Breast epithelium (tissue), 4 donors: ENCODE results near the gene AKT3. TPM values are rescaled to one million over a fixed set of nuclear protein-coding genes. Genes with fewer than 3 reads are reported as not detected.
A peak's percentile ranks its signal among the peaks of the same experiment; 100 is the strongest.

Experiments
- DNase-seq, 2 donors: peaks; one replicate each; pipeline ENCODE4 v3.0.0-alpha.2; 2019; ENCODE audit warnings: low spot score in 2 of 2
- H3K27ac ChIP-seq, 2 donors: fragments of 200-600 bp; sonication (generic) in 1 of 2; one replicate each; pipeline ENCODE4 v1.5.1; 2016 to 2019; ENCODE audit warnings: mild to moderate bottlenecking in 1 of 2
- H3K27me3 ChIP-seq, 2 donors: fragments of 200-600 bp; sonication (generic) in 1 of 2; one replicate each; pipeline versions ENCODE4 v1.5.1 to v1.6.0; 2017 to 2019; ENCODE audit warnings: control low read depth in 1 of 2, mild to moderate bottlenecking in 1 of 2
- H3K36me3 ChIP-seq: fragments of 200-600 bp; one replicate; pipeline ENCODE4 v1.5.1; 2019
- H3K4me1 ChIP-seq, 2 donors: fragments of 200-600 bp; sonication (generic); one replicate each; pipeline ENCODE4 v1.5.1; 2016 to 2019; ENCODE audit warnings: control low read depth in 1 of 2
- H3K4me3 ChIP-seq, 3 donors: fragments of 200-600 bp; sonication (generic); 1 replicate in 2 of 3; 2 replicates in 1 of 3; pipeline ENCODE4 v1.5.1; 2016 to 2019; ENCODE audit warnings: mild to moderate bottlenecking in 3 of 3, moderate library complexity in 2 of 3
- H3K9me3 ChIP-seq, 2 donors: fragments of 200-600 bp; sonication (generic) in 1 of 2; one replicate each; pipeline ENCODE4 v1.5.1; 2016 to 2019; ENCODE audit warnings: control low read depth in 1 of 2
- POLR2A ChIP-seq: fragments of 450-650 bp; IDR thresholded peaks from one replicate; pipeline ENCODE4 v1.6.1; 2016; ENCODE audit warnings: antibody characterized with exemption, mild to moderate bottlenecking, moderate library complexity
- POLR2AphosphoS5 ChIP-seq, 3 donors: sonication (generic); formaldehyde crosslinking; IDR thresholded peaks; one replicate each; pipeline ENCODE4 v1.6.1; 2017; ENCODE audit warnings: antibody characterized with exemption in 3 of 3
- intact Hi-C: fragments of 100-400 bp; cut with DNase I; formaldehyde crosslinking; loops from one replicate; pipeline ENCODE4 v1.15.1; 2023; ENCODE audit warnings: low total_unique reads
- total RNA-seq, 3 donors: library from RNA; depleted of rRNA; stranded (reverse); fragments of >200 nt; gene quantifications; one replicate each; pipeline ENCODE4 v1.1.0, GENCODE V29; 2016
- TF ChIP-seq, protein P1 (sequence below), 3 donors: fragments of 450-650 bp; IDR thresholded peaks; one replicate each; pipeline ENCODE4 v1.5.1; 2016 to 2017; ENCODE audit warnings: antibody characterized with exemption in 3 of 3, mild to moderate bottlenecking in 3 of 3, moderate library complexity in 3 of 3

The AKT3 gene
- total RNA-seq, 3 donors from 2014 or later, result 49.6 to 58.7 (median 58.7) TPM

DNA sequence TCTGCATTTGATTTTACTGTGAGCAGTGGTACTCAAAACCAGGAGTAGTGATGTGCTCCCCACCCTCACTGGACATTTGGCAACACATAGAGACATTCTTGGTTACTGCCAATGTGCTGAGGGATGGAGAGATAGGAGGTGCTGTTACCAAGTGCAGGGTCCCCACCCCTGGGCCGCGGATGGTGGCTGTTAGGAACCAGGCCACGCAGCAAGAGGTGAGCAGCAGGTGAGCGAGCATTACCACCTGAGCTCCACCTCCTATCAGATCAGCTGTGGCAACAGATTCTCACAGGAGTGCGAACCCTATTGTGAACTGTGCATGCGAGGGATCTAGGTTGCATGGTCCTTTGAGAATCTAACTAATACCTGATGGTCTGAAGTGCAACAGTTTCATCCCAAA lies 95.7 kb downstream of the AKT3 start:
- Histone ChIP-seq H3K27ac (no peak overlapping the region), H3K4me3 (no peak overlapping the region), H3K9me3 (no peaks in the 10 kb centered on the region), H3K27me3 (no peaks in the 10 kb centered on the region), H3K36me3 (no peaks in the 10 kb centered on the region), H3K4me1 (no peaks in the 10 kb centered on the region)
- DNase-seq, result no peak
- TF ChIP-seq POLR2AphosphoS5 (IDR thresholded peaks at IDR 0.05) (no peak), POLR2A (no peak)
- TF ChIP-seq, protein P1, sequence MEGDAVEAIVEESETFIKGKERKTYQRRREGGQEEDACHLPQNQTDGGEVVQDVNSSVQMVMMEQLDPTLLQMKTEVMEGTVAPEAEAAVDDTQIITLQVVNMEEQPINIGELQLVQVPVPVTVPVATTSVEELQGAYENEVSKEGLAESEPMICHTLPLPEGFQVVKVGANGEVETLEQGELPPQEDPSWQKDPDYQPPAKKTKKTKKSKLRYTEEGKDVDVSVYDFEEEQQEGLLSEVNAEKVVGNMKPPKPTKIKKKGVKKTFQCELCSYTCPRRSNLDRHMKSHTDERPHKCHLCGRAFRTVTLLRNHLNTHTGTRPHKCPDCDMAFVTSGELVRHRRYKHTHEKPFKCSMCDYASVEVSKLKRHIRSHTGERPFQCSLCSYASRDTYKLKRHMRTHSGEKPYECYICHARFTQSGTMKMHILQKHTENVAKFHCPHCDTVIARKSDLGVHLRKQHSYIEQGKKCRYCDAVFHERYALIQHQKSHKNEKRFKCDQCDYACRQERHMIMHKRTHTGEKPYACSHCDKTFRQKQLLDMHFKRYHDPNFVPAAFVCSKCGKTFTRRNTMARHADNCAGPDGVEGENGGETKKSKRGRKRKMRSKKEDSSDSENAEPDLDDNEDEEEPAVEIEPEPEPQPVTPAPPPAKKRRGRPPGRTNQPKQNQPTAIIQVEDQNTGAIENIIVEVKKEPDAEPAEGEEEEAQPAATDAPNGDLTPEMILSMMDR (IDR thresholded peaks at IDR 0.05), result no peak
- intact Hi-C loops, result no loop called here

DNA sequence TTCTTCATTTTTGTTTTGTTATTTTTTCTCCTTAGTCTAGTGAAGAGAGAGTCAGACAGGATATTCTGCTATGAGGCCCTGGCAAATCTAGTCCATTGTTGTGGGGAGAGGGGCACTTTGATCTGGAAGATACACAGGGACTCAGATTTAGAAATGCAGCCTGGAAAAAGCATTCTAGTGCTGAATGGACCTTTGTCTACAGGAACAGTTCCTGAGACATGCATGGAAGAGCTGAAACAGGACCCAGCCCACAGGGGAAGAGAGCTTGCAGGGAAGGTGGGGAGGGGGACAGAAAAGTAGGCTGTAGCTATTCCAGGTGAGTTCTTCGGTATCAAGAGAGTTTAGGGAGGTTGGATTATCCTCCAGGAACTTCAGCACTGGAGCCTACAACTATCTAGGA lies 98.5 kb downstream of the AKT3 start:
- H3K9me3 ChIP-seq, result no peaks in the 10 kb centered on the region
- intact Hi-C loops, result no loop called here
- no peak overlapping the region for H3K27ac ChIP-seq
- no peaks in the 10 kb centered on the region for H3K36me3 ChIP-seq
- TF ChIP-seq, protein P1 (IDR thresholded peaks at IDR 0.05), result no peak
- TF ChIP-seq POLR2A, result no peak
- no peak for TF ChIP-seq POLR2AphosphoS5 (IDR thresholded peaks at IDR 0.05)
- no peak overlapping the region for H3K4me3 ChIP-seq
- no peak for DNase-seq
- no peaks in the 10 kb centered on the region for H3K4me1 ChIP-seq
- no peaks in the 10 kb centered on the region for H3K27me3 ChIP-seq

DNA sequence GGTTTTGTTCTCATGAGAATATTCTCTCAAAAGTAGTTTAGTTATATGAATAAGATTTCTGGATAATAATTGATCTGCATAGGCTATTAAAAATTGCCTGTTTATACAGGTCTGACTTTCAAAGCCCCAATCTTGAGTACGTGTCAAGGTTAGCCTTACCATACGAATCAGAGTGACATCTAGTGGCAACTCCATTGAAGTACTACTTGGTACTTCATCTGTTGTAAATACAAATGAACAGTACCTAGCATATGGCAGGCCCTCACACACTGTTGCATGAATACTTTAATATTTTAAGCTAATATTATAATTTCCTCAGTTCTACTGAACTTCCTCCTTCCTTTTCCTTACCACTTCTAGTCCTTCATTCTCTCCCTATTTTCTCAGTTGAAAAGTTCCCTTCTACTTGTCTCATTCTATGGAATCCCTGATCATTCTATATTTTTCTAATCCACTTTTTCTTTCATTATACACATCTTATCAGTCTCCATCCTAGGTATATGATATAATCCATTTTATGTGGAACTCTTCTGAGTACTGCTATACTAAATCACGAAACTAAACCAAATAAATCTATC lies 101.2 kb downstream of the AKT3 start:
- intact Hi-C loops, result no loop called here
- H3K27ac ChIP-seq, result no peak overlapping the region
- DNase-seq, result no peak

DNA sequence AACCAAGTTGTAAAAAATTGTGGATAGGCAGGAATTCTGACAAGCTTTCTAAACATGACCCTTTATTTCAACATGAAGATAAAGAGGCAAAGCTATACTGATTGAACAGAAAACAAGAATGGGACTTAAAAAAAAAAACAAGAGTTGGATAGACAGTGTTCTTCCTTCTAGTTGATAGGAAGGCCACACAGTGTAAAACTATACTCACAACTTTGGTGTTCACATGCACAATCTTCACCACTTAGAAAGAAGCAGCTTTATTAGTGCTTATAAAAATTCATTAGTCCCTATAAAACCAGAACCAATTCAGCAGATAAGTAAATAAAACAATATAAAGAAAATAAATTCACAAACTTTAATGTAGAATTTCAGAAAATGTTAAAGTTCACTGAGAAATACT lies 101.8 kb downstream of the AKT3 start:
- Histone ChIP-seq H3K9me3 (no peaks in the 10 kb centered on the region), H3K27ac (no peak overlapping the region), H3K4me1 (no peaks in the 10 kb centered on the region), H3K36me3 (no peaks in the 10 kb centered on the region), H3K4me3 (no peak overlapping the region), H3K27me3 (no peaks in the 10 kb centered on the region)
- no peak for TF ChIP-seq POLR2AphosphoS5 (IDR thresholded peaks at IDR 0.05)
- TF ChIP-seq POLR2A, result no peak
- TF ChIP-seq, protein P1 (IDR thresholded peaks at IDR 0.05), result no peak
- intact Hi-C loops, result no loop called here
- DNase-seq, result no peak

More for the DNA sequence above, 101.2 kb downstream of the AKT3 start:
- Histone ChIP-seq H3K36me3 (no peaks in the 10 kb centered on the region), H3K4me3 (no peak overlapping the region), H3K4me1 (no peaks in the 10 kb centered on the region), H3K27me3 (no peaks in the 10 kb centered on the region), H3K9me3 (no peaks in the 10 kb centered on the region)
- TF ChIP-seq POLR2AphosphoS5 (IDR thresholded peaks at IDR 0.05), result no peak
- TF ChIP-seq, protein P1 (IDR thresholded peaks at IDR 0.05), result peak; percentile 47 to 77 (median 61)

DNA sequence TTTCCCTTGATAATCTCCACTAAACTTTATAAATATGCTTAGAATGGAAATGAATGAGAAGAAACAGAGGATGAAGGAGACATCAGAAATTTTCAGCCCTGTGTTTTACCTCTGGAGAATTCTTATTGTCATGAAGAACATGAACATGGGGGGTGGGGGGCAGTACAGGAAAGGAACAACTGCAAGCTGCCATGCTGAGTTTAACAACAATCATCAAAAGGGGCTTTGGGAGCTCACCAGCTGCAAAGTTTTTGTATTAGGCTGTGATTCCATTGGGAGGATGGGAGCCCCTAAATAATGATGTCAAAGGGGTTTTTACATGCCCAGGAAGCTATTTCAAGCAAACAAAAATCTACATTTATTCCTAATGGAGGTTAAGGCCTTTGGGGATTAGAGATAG lies 103.3 kb downstream of the AKT3 start:
- intact Hi-C loops, result no loop called here
- Histone ChIP-seq H3K9me3 (no peaks in the 10 kb centered on the region), H3K4me3 (no peak overlapping the region), H3K4me1 (no peaks in the 10 kb centered on the region), H3K27ac (no peak overlapping the region), H3K36me3 (no peaks in the 10 kb centered on the region), H3K27me3 (no peaks in the 10 kb centered on the region)
- no peak for TF ChIP-seq POLR2A
- TF ChIP-seq POLR2AphosphoS5 (IDR thresholded peaks at IDR 0.05), result no peak
- TF ChIP-seq, protein P1 (IDR thresholded peaks at IDR 0.05), result no peak
- no peak for DNase-seq
